H1 (cell line): ENCODE measurements around the gene WEE1. TPM values are rescaled to one million over a fixed set of nuclear protein-coding genes. Genes with fewer than 3 reads are reported as not detected.

Source experiments
- CTCF ChIA-PET: fragments of 300-600 bp; sonication (Branson Sonifier 250); formaldehyde crosslinking; loops from one replicate; lab custom pipeline; 2021; ENCODE audit not compliant: partially characterized antibody; lab: Charles Lee
- POLR2A ChIA-PET: fragments of 300-600 bp; sonication (Branson Sonifier 250); formaldehyde crosslinking; loops from one replicate; lab custom pipeline; 2021; ENCODE audit warnings: inconsistent platforms; ENCODE audit not compliant: partially characterized antibody; lab: Charles Lee
- DNase-seq, 2 experiments: peaks; one replicate each; pipeline versions ENCODE4 v3.0.0 to v3.0.0-alpha.2; 2010 to 2022; ENCODE audit warnings: low spot score in 2 of 2, low read depth in 1 of 2, mixed read lengths in 1 of 2
- FAIRE-seq: peaks from 2 replicates; lab custom pipeline; 2011; peaks lifted over from hg19 to GRCh38; lab: Jason Lieb, UNC
- H2AFZ ChIP-seq: 2 replicates; pipeline ENCODE4 v1.8.1; 2012; ENCODE audit warnings: low read length, inconsistent platforms
- H2AK5ac ChIP-seq: 2 replicates; pipeline ENCODE4 v1.6.1; 2013; ENCODE audit warnings: low read depth, low read length
- H2BK120ac ChIP-seq: replicated peaks from 2 replicates; pipeline ENCODE3; 2013; ENCODE audit warnings: low read depth, low read length, inconsistent platforms
- H2BK12ac ChIP-seq: 2 replicates; pipeline ENCODE4 v1.6.1; 2013; ENCODE audit warnings: low read depth, low read length
- H2BK15ac ChIP-seq: 2 replicates; pipeline ENCODE4 v1.6.1; 2013; ENCODE audit warnings: low read length
- H2BK20ac ChIP-seq: 2 replicates; pipeline ENCODE4 v1.6.1; 2013; ENCODE audit warnings: low read length
- H2BK5ac ChIP-seq: 2 replicates; pipeline ENCODE4 v1.6.1; 2013; ENCODE audit warnings: low read depth, low read length
- H3K14ac ChIP-seq: 2 replicates; pipeline ENCODE4 v1.6.1; 2013; ENCODE audit warnings: inconsistent platforms; ENCODE audit not compliant: insufficient read length
- H3K18ac ChIP-seq: 2 replicates; pipeline ENCODE4 v1.6.1; 2013; ENCODE audit warnings: low read length; ENCODE audit errors: extremely low read depth
- H3K23ac ChIP-seq: 2 replicates; pipeline ENCODE4 v1.6.1; 2013; ENCODE audit warnings: inconsistent platforms; ENCODE audit not compliant: insufficient read length
- H3K23me2 ChIP-seq: 2 replicates; pipeline ENCODE4 v1.6.1; 2013; ENCODE audit warnings: low read depth, low read length
- H3K27ac ChIP-seq: 2 replicates; pipeline ENCODE4 v1.6.1; 2011; ENCODE audit warnings: low read depth, low read length, inconsistent platforms
- H3K27me3 ChIP-seq, 4 experiments: replicated peaks in 1 of 4; 1 replicate in 1 of 4; 2 replicates in 3 of 4; pipeline versions ENCODE4 v1.6.1 to v1.8.1; 2011 to 2013; ENCODE audit warnings: low read length in 3 of 4, mild to moderate bottlenecking in 3 of 4, inconsistent platforms in 2 of 4, mixed read lengths in 2 of 4, moderate library complexity in 1 of 4; ENCODE audit not compliant: control insufficient read depth in 3 of 4, insufficient read depth in 3 of 4; ENCODE audit errors: extremely low read depth in 1 of 4
- H3K36me3 ChIP-seq, 4 experiments: 2 replicates each; pipeline versions ENCODE4 v1.6.1 to v1.8.1; 2011 to 2013; ENCODE audit warnings: mild to moderate bottlenecking in 4 of 4, low read length in 3 of 4, moderate library complexity in 2 of 4, control low read depth in 1 of 4, inconsistent platforms in 1 of 4; ENCODE audit not compliant: insufficient read depth in 4 of 4, control insufficient read depth in 2 of 4
- H3K4ac ChIP-seq: replicated peaks from 2 replicates; pipeline ENCODE3; 2013; ENCODE audit warnings: low read length, low read depth, mixed read lengths, inconsistent platforms; ENCODE audit not compliant: insufficient read length
- H3K4me1 ChIP-seq, 4 experiments: replicated peaks in 1 of 4; 1 replicate in 1 of 4; 2 replicates in 3 of 4; pipeline versions ENCODE4 v1.6.1 to v1.8.1; 2011 to 2013; ENCODE audit warnings: low read length in 3 of 4, inconsistent platforms in 2 of 4, mixed read lengths in 1 of 4; ENCODE audit not compliant: insufficient read depth in 4 of 4, control insufficient read depth in 3 of 4
- H3K4me2 ChIP-seq, 2 experiments: 2 replicates each; pipeline versions ENCODE4 v1.6.1 to v1.8.1; 2011 to 2013; ENCODE audit warnings: low read depth in 2 of 2, low read length in 2 of 2, control low read depth in 1 of 2, inconsistent platforms in 1 of 2, mild to moderate bottlenecking in 1 of 2; ENCODE audit not compliant: insufficient read depth in 1 of 2
- H3K4me3 ChIP-seq, 4 experiments: fragments of 200-600, 300-600 bp in 1 of 4; sonication (generic), shearing (Covaris generic), sonication (Bioruptor Twin) in 1 of 4; 2 replicates each; pipeline versions ENCODE4 v1.5.1 to v1.8.1; 2011 to 2016; ENCODE audit warnings: low read length in 4 of 4, low read depth in 3 of 4, control low read depth in 2 of 4, inconsistent platforms in 2 of 4, mild to moderate bottlenecking in 2 of 4, mixed read lengths in 1 of 4, moderate library complexity in 1 of 4; ENCODE audit not compliant: insufficient read depth in 2 of 4; ENCODE audit errors: extremely low read depth in 1 of 4
- H3K56ac ChIP-seq: replicated peaks from 2 replicates; pipeline ENCODE3; 2013; ENCODE audit warnings: low read depth, mild to moderate bottlenecking, mixed read lengths, low read length, inconsistent platforms; ENCODE audit not compliant: insufficient read length
- H3K79me1 ChIP-seq: 2 replicates; pipeline ENCODE4 v1.6.1; 2013; ENCODE audit warnings: low read depth, low read length, control low read depth
- H3K79me2 ChIP-seq, 2 experiments: 2 replicates each; pipeline versions ENCODE4 v1.6.1 to v1.8.1; 2012 to 2013; ENCODE audit warnings: low read length in 2 of 2, mild to moderate bottlenecking in 2 of 2, inconsistent platforms in 1 of 2; ENCODE audit not compliant: insufficient read depth in 2 of 2, control insufficient read depth in 1 of 2
- H3K9ac ChIP-seq, 4 experiments: replicated peaks in 1 of 4; 1 replicate in 1 of 4; 2 replicates in 3 of 4; pipeline versions ENCODE4 v1.6.1 to v1.8.1; 2011 to 2013; ENCODE audit warnings: low read depth in 3 of 4, low read length in 3 of 4, control low read depth in 2 of 4, mild to moderate bottlenecking in 2 of 4, moderate library complexity in 2 of 4, inconsistent platforms in 1 of 4; ENCODE audit errors: extremely low read depth in 1 of 4
- H3K9me3 ChIP-seq, 2 experiments: 2 replicates each; pipeline versions ENCODE4 v1.6.1 to v1.8.1; 2012 to 2013; ENCODE audit warnings: mild to moderate bottlenecking in 2 of 2, moderate library complexity in 2 of 2, control low read depth in 1 of 2, inconsistent platforms in 1 of 2, low read depth in 1 of 2, low read length in 1 of 2, mixed read lengths in 1 of 2; ENCODE audit not compliant: insufficient read depth in 2 of 2
- H4K20me1 ChIP-seq, 2 experiments: replicated peaks in 1 of 2; 2 replicates each; pipeline versions ENCODE3 to v1.8.1; 2011 to 2013; ENCODE audit warnings: inconsistent platforms in 2 of 2, low read length in 2 of 2, mild to moderate bottlenecking in 1 of 2; ENCODE audit not compliant: insufficient read depth in 2 of 2, control insufficient read depth in 1 of 2
- H4K5ac ChIP-seq: 2 replicates; pipeline ENCODE4 v1.6.1; 2013; ENCODE audit warnings: low read length, low read depth, mixed read lengths, inconsistent platforms; ENCODE audit not compliant: insufficient read length
- H4K8ac ChIP-seq: 2 replicates; pipeline ENCODE4 v1.8.0; 2013; ENCODE audit warnings: mild to moderate bottlenecking, moderate library complexity, low read length, inconsistent platforms; ENCODE audit not compliant: insufficient read depth; ENCODE audit errors: extremely low read depth
- H4K91ac ChIP-seq: replicated peaks from 2 replicates; pipeline ENCODE3; 2013; ENCODE audit warnings: low read length, mixed read lengths, inconsistent platforms; ENCODE audit not compliant: insufficient read length
- BACH1 ChIP-seq: IDR thresholded peaks from 2 replicates; pipeline ENCODE4 v1.6.1; 2012; ENCODE audit warnings: low read length, improper control_type of control experiment
- CBX5 ChIP-seq: fragments of 300-800, 300-1000 bp; sonication (generic); IDR thresholded peaks from 2 replicates; pipeline ENCODE4 v1.7.1; 2016; ENCODE audit warnings: antibody characterized with exemption, low read length, low read depth
- CREB1 ChIP-seq: IDR thresholded peaks from 2 replicates; pipeline ENCODE4 v1.6.1; 2012; ENCODE audit warnings: inconsistent platforms
- E2F6 ChIP-seq: IDR thresholded peaks from 2 replicates; pipeline ENCODE4 v1.6.1; 2012; ENCODE audit warnings: inconsistent platforms
- EP300 ChIP-seq, 2 experiments: IDR thresholded peaks; 1 replicate in 1 of 2; 2 replicates in 1 of 2; pipeline ENCODE4 v1.6.1; 2011 to 2012; ENCODE audit warnings: low read depth in 2 of 2, low read length in 2 of 2, mild to moderate bottlenecking in 2 of 2, borderline replicate concordance in 1 of 2, inconsistent platforms in 1 of 2, moderate library complexity in 1 of 2
- HDAC6 ChIP-seq: IDR thresholded peaks from one replicate; pipeline ENCODE4 v1.7.1; 2012; ENCODE audit warnings: low read depth, mild to moderate bottlenecking, inconsistent platforms, low read length, moderate library complexity
- NANOG ChIP-seq: IDR thresholded peaks from 2 replicates; pipeline ENCODE4 v1.6.1; 2011; ENCODE audit warnings: low read length, low read depth, mild to moderate bottlenecking, inconsistent platforms; ENCODE audit not compliant: insufficient read depth, poor library complexity, severe bottlenecking
- SP1 ChIP-seq: IDR thresholded peaks from 2 replicates; pipeline ENCODE4 v1.6.1; 2011; ENCODE audit warnings: low read depth, low read length
- WGBS, 2 experiments: shearing (Covaris generic) in 1 of 2; methylation state at CpG; one replicate each; pipeline versions ENCODE4 v1.1.6 to v1.1.7; 2013 to 2015; ENCODE audit warnings: low lambda C conversion rate in 2 of 2, mixed read lengths in 2 of 2, inconsistent platforms in 1 of 2, low coverage in 1 of 2, missing lambda C conversion rate in 1 of 2; ENCODE audit not compliant: insufficient replicate concordance in 2 of 2, insufficient coverage in 1 of 2, insufficient read length in 1 of 2; ENCODE audit errors: extremely low coverage in 1 of 2, missing lambda C conversion rate in 1 of 2; 5-methylcytosine and 5-hydroxymethylcytosine counted together
- polyA plus RNA-seq, 7 experiments: library from polyadenylated mRNA; depleted of rRNA in 3 of 7; stranded (reverse) in 5 of 7; unstranded in 2 of 7; fragments of >200 nt in 5 of 7; fragments of 200-250 nt in 2 of 7; gene quantifications; 1 replicate in 5 of 7; 2 replicates in 1 of 7; 4 replicates in 1 of 7; pipeline versions ENCODE4 v1.2.1 to v1.2.3, GENCODE V29; 2011 to 2013; ENCODE audit warnings: missing spikeins in 2 of 7, mixed read lengths in 2 of 7
- total RNA-seq: library from RNA; stranded (reverse); fragmentation: NEBNext Ultra II Directional; extraction: Animal tissue kit (Norgen Biotek cat#: 25700); gene quantifications from 2 replicates; pipeline ENCODE4 v1.2.1, GENCODE V29; 2021
- TF ChIP-seq, protein P1 (sequence below): IDR thresholded peaks from 2 replicates; pipeline ENCODE4 v1.6.1; 2012; ENCODE audit warnings: low read length, inconsistent platforms

Gene WEE1
- total and polyA plus RNA-seq, 2 of the 8 experiments (the other 6 are each of a cell fraction or from before 2014, with no cell fraction given): 40.8 to 120 TPM

GRCh38 chr11:9565822-9566560 lies 7.5 kb upstream of the WEE1 start:
- no peak overlapping the region for H3K4me3 ChIP-seq
- CTCF ChIA-PET: interaction anchor here (0.5 to 1.6 kb wide), 5 partner anchors 10 to 109 kb away, joined by 3 to 7 read pairs (median 4); no protein-coding TSS in a partner anchor
- POLR2A ChIA-PET: interaction anchor here (0.9 to 1.7 kb wide), 4 partner anchors 9 to 182 kb away, joined by 3 to 5 read pairs (median 4); partner anchors contain the start of gene IPO7
- TF ChIP-seq E2F6 (no peak), HDAC6 (no peak), NANOG (no peak), BACH1 (peak; percentile 97), CREB1 (peak; percentile 70), SP1 (peak; percentile 38; the same call in 1 of the 2 replicates), CBX5 (no peak), EP300 (IDR thresholded peaks at IDR 0.05; ENCODE audit: borderline replicate concordance in 1 of 2, low read depth in 2 of 2, low read length in 2 of 2) (peak in 1 of 2 experiments; percentile 92; a peak in 2 of 3 replicates)
- TF ChIP-seq, protein P1, sequence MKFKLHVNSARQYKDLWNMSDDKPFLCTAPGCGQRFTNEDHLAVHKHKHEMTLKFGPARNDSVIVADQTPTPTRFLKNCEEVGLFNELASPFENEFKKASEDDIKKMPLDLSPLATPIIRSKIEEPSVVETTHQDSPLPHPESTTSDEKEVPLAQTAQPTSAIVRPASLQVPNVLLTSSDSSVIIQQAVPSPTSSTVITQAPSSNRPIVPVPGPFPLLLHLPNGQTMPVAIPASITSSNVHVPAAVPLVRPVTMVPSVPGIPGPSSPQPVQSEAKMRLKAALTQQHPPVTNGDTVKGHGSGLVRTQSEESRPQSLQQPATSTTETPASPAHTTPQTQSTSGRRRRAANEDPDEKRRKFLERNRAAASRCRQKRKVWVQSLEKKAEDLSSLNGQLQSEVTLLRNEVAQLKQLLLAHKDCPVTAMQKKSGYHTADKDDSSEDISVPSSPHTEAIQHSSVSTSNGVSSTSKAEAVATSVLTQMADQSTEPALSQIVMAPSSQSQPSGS: peak; percentile 82

More at GRCh38 chr11:9565822-9566560, 7.5 kb upstream of the WEE1 start:
- H2BK120ac ChIP-seq: peak overlapping the region; percentile 44
- no peak overlapping the region for H3K23ac ChIP-seq
- H3K56ac ChIP-seq: no peak overlapping the region
- no peak overlapping the region for H4K5ac ChIP-seq
- peak overlapping the region in 1 of 4 experiments; percentile 47; a peak in 4 of 7 replicates for H3K9ac ChIP-seq
- no peak overlapping the region; the same call in 1 of the 2 replicates for H2AK5ac ChIP-seq
- no peak overlapping the region for H3K18ac ChIP-seq
- H2BK5ac ChIP-seq: peak overlapping the region; percentile 20; the same call in 1 of the 2 replicates
- H2BK15ac ChIP-seq: no peak overlapping the region
- peak overlapping the region in 1 of 2 experiments; percentile 28; a peak in 2 of 4 replicates for H3K4me2 ChIP-seq
- H2AFZ ChIP-seq: peak overlapping the region; percentile 1; the same call in 1 of the 2 replicates
- H3K79me1 ChIP-seq: no peaks in the 10 kb centered on the region
- H3K36me3 ChIP-seq: no peaks in the 10 kb centered on the region
- 35% methylated on average over 7 of the region's 7 CpGs; no CpG with 5 or more reads in 1 of the 2 experiments for WGBS, 2 experiments
- no peak overlapping the region for H2BK20ac ChIP-seq
- H4K20me1 ChIP-seq: no peaks in the 10 kb centered on the region
- peak overlapping the region; percentile 59; the same call in 1 of the 2 replicates for H3K27ac ChIP-seq
- H2BK12ac ChIP-seq: peak overlapping the region; percentile 89; the same call in 1 of the 2 replicates
- no peak overlapping the region for H3K4ac ChIP-seq
- no peaks in the 10 kb centered on the region for H3K9me3 ChIP-seq
- H3K79me2 ChIP-seq: no peaks in the 10 kb centered on the region
- no peak overlapping the region for H4K8ac ChIP-seq
- no peak overlapping the region for H4K91ac ChIP-seq
- no peaks in the 10 kb centered on the region; a peak in 2 of 7 replicates for H3K27me3 ChIP-seq
- FAIRE-seq (no peak), DNase-seq (peak in 1 of 2 experiments; percentile 60)
- no peak overlapping the region for H3K14ac ChIP-seq
- H3K4me1 ChIP-seq: peaks cover 5 to 19% (median 13%) of the 10 kb centered on the region in 4 experiments
- H3K23me2 ChIP-seq: no peaks in the 10 kb centered on the region
